ENCODE measurements around the gene KLHL29. TPM values are rescaled to one million over a fixed set of nuclear protein-coding genes. Genes with fewer than 3 reads are reported as not detected.

The KLHL29 gene
- total RNA-seq, 1 experiment from 2014 or later: 7.7 TPM

- H3K27me3 ChIP-seq (ENCODE audit: control insufficient read depth, insufficient read depth, low read length): no peaks in the 10 kb centered on the region
- H3K36me3 ChIP-seq (ENCODE audit: control insufficient read depth, insufficient read depth, low read length): no peaks in the 10 kb centered on the region
- in situ Hi-C loops (cut with HindIII; ENCODE audit: low pct_unique_long_range_greater_than_20kb, low sequenced_read_pairs) (no loop called here), intact Hi-C loops (cut with micrococcal nuclease; ENCODE audit: unreplicated experiment) (no loop called here)
- no peak for DNase-seq (ENCODE audit: low read depth, low spot score)
- POLR2A ChIA-PET: no interaction called here
- ATAC-seq: no peak
- CTCF ChIA-PET: no interaction called here
- TF ChIP-seq REST (IDR thresholded peaks at IDR 0.05; ENCODE audit: insufficient read depth in 1 of 2, low read depth in 2 of 2, low read length in 1 of 2): no peak
- no peak overlapping the region for H3K4me3 ChIP-seq (ENCODE audit: low read depth in 2 of 2, low read length in 2 of 2)
- no peaks in the 10 kb centered on the region for H3K9me3 ChIP-seq (ENCODE audit: control insufficient read depth, insufficient read depth, low read depth, low read length)
- no TSS peak for BruUV-seq (replicated peaks)
- no peaks in the 10 kb centered on the region for H3K4me1 ChIP-seq (ENCODE audit: control insufficient read depth, insufficient read depth, low read length)
- H3K27ac ChIP-seq (ENCODE audit: low read length): no peak overlapping the region
Observed at GRCh38 chr2:23691565-23691964, 306.6 kb downstream of the KLHL29 start.

GRCh38 chr2:23692263-23692662 is 307.3 kb downstream of the KLHL29 start:
- ATAC-seq (no peak), DNase-seq (ENCODE audit: low read depth, low spot score) (no peak)
- in situ Hi-C loops (cut with HindIII; ENCODE audit: low pct_unique_long_range_greater_than_20kb, low sequenced_read_pairs): no loop called here
- no peaks in the 10 kb centered on the region for H3K4me1 ChIP-seq (ENCODE audit: control insufficient read depth, insufficient read depth, low read length)
- H3K4me3 ChIP-seq (ENCODE audit: low read depth in 2 of 2, low read length in 2 of 2): no peak overlapping the region
- H3K27me3 ChIP-seq (ENCODE audit: control insufficient read depth, insufficient read depth, low read length): no peaks in the 10 kb centered on the region
- ChIA-PET POLR2A (no interaction called here), CTCF (no interaction called here)
- intact Hi-C loops (cut with micrococcal nuclease; ENCODE audit: unreplicated experiment): no loop called here
- no peaks in the 10 kb centered on the region for H3K9me3 ChIP-seq (ENCODE audit: control insufficient read depth, insufficient read depth, low read depth, low read length)
- no peaks in the 10 kb centered on the region for H3K36me3 ChIP-seq (ENCODE audit: control insufficient read depth, insufficient read depth, low read length)
- BruUV-seq (replicated peaks): no TSS peak
- no peak overlapping the region for H3K27ac ChIP-seq (ENCODE audit: low read length)
- TF ChIP-seq TCF7L2 (IDR thresholded peaks at IDR 0.05; ENCODE audit: low read depth, low read length): no peak
- TF ChIP-seq REST (IDR thresholded peaks at IDR 0.05; ENCODE audit: insufficient read depth in 1 of 2, low read depth in 2 of 2, low read length in 1 of 2): no peak
- no peak for TF ChIP-seq POLR2AphosphoS5 (IDR thresholded peaks at IDR 0.05; ENCODE audit: low read depth, low read length)
- TF ChIP-seq CTCF (IDR thresholded peaks at IDR 0.05): no peak
- TF ChIP-seq SIN3A (IDR thresholded peaks at IDR 0.05; ENCODE audit: borderline replicate concordance, insufficient read depth, low read depth, low read length): no peak

Data from Panc1 (cell line).